GM21381 (cell line): ENCODE data around the gene UPK3BL2.
A peak's percentile ranks its signal among the peaks of the same experiment; 100 is the strongest.
"Not testable (repeated sequence)": the region's sequence is repeated elsewhere in the genome, so short reads cannot be mapped to it uniquely, and the experiment has no call there.

Source experiments
- ATAC-seq: cut with Tn5 transposase; IDR thresholded peaks from one replicate; pipeline ENCODE4 v1.9.1; 2021; ENCODE audit warnings: mild to moderate bottlenecking, moderate library complexity; ENCODE audit not compliant: unreplicated experiment

Gene UPK3BL2

DNA sequence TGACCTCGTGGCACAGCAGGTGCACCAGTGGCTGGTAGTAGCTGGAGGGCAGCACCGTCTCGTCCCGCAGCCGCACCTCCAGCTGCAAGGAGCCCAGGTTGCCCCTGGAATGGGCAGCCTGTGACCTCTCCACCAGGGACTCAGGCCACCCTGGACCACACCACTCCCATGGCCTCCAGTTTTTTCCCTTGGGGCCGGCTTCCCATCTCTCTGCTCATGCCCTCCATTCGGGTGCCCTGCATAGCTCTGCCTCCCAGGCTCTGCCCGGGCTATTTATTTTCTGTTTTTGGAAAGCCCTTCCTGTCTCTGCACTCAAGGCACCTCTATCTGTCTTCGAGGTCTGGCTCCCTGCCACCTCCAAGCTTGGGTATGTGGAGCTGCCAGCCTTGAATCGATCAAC is 46.6 kb downstream of the UPK3BL2 start:
- ATAC-seq: not testable (repeated sequence)

DNA sequence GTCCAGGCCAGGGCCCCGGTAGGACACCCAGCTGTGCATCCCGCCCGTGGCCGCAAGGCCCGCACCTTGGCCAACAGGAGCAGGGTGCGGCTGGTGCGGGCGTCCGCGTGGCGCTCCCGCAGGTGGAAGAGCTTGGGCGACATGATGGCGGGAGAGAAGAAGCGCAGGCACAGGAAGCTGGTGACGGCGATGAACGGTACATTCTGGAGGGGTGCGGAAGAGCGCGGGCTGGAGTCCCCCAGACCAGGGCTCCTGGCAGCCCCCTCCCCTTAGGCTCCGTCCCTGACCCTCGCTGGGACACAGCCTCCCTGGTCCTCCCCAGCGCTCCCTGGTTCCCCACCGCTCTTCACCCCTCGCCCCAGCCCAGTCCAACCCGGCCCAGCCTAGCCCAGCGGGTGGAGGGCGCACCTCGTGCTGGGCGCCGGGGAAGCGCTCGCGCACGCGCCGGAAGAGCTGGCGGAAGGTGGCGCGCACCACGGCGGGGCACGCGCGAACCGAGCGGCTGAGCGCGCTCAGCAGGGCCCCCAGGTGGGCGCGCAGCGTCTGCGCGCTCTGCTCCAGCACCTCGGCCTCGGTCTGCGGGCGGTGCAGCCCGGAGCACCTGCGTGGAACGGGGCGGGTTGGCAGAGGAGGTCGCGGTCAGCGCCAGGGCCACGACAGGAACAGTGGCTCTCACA is 48.9 kb downstream of the UPK3BL2 start:
- ATAC-seq: peak; percentile 65

DNA sequence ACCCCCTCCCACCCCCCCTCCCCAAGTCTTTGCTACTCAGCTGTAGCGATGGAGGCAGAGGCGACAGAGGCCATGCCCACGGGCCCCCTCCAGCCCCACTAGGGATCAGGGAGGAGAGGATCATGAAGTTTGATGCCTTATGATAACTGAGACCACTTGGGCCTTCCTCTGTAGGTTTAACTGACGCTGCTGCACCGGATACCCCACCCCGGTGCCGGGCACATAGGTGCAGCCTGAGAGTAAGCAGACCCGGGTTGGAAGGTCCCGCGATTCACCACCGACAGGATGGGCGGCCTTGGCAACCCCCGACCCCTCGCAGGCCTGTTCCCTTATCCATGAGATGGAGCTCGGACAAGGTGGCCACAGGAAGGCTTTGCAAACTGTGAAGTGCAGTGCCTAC is 49.5 kb downstream of the UPK3BL2 start:
- not testable (repeated sequence) for ATAC-seq

DNA sequence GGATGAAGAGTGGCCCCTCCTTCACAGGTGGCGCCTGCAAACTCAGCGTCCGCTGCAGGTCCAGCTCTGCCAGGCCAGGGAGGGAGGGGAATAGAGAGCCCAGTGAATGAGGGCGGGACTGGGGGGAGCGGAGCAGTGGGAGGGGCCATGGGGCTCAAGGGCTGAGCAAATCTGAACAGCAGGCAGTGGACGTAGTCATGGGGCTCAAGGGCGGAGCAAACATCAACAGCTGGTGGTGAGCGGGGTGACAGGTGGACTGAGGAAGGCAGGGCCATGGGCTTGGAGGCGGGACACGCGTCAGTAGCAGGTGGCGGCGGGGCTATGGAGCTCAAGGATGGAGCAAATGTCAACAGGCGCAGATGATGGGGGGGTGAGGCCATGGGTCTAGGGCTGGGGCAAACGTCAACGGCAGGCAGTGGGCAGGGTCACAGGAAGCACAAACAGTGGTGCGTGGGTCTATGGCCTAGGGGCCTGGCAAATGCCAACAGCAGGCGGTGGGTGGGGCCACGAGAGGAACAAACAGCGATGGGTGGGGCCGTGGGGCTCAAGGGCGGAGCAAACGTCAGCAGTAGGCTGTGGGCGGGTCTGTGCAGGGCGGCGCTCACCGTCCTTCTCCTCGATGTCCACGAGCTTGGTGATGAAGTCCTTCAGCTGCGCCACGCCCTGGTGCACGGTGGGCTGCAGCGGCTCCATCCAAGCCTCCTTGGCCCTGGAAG is 50.1 kb downstream of the UPK3BL2 start:
- peak; percentile 31 for ATAC-seq

DNA sequence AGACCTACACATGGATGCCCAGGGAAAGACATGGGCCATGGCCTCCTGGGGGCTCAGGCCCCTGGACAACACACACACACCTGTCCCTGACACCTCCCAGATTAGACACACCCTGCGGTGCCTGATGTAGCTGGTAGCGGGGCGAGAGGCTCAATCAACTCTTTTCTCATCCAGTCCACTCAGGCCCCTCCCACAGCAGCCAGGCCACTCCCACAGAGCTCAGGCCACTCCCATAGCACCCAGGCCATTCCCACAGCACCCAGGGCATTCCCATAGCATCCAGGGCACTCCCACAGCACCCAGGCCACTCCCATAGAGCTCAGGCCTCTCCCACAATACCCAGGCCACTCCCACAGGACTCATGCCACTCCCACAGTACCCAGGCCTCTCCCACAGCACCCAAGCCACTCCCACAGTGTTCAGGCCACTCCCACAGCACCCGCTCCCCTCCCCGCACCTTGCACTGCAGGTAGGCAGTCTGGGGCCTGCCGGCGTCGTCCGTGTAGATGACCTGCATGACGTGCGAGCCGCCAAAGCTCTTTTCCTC is 52.9 kb downstream of the UPK3BL2 start:
- peak; percentile 34 for ATAC-seq
